A673 (cell line): ENCODE data around the gene PLD4. TPM values are rescaled to one million over a fixed set of nuclear protein-coding genes. Genes with fewer than 3 reads are reported as not detected.

Experiments
- BruUV-seq: library from RNA; stranded (reverse); fragments of 400-500 nt; replicated peaks from 2 replicates; lab custom pipeline; 2021; lab: Mats Ljungman, UMichigan
- CTCF ChIA-PET: fragments of 300-600 bp; sonication (Branson Sonifier 250); formaldehyde crosslinking; loops from one replicate; lab custom pipeline; 2022; ENCODE audit warnings: antibody characterized with exemption; lab: Charles Lee
- POLR2A ChIA-PET: fragments of 300-600 bp; sonication (Branson Sonifier 250); formaldehyde crosslinking; loops from one replicate; lab custom pipeline; 2022; ENCODE audit warnings: antibody characterized with exemption; ENCODE audit not compliant: low non-redundant PET; lab: Charles Lee
- DNase-seq: peaks from one replicate; pipeline ENCODE4 v3.0.0-alpha.2; 2015; ENCODE audit warnings: low spot score
- H3K27ac ChIP-seq: fragments of 200-600 bp; sonication (generic); 2 replicates; pipeline ENCODE4 v1.5.1; 2016; ENCODE audit warnings: mixed run types, low read depth, mild to moderate bottlenecking, mixed read lengths, antibody characterized with exemption, low read length; ENCODE audit not compliant: poor library complexity, severe bottlenecking
- H3K27me3 ChIP-seq: fragments of 200-600 bp; sonication (generic); replicated peaks from 2 replicates; pipeline ENCODE4 v1.6.1; 2017; ENCODE audit warnings: mixed run types, low read depth, mild to moderate bottlenecking, mixed read lengths, antibody characterized with exemption, low read length; ENCODE audit not compliant: insufficient read depth, poor library complexity
- H3K36me3 ChIP-seq: fragments of 200-600 bp; sonication (generic); 2 replicates; pipeline ENCODE4 v1.6.1; 2016; ENCODE audit warnings: mixed run types, mild to moderate bottlenecking, mixed read lengths, antibody characterized with exemption, low read length; ENCODE audit not compliant: insufficient read depth, poor library complexity, severe bottlenecking
- H3K4me1 ChIP-seq: fragments of 200-600 bp; sonication (generic); 2 replicates; pipeline ENCODE4 v1.6.1; 2017; ENCODE audit warnings: mixed run types, mild to moderate bottlenecking, mixed read lengths, antibody characterized with exemption, low read length; ENCODE audit not compliant: insufficient read depth, poor library complexity, severe bottlenecking
- H3K4me3 ChIP-seq: fragments of 200-600 bp; sonication (generic); 2 replicates; pipeline ENCODE4 v1.5.1; 2016; ENCODE audit warnings: low read depth, mixed run types, mild to moderate bottlenecking, mixed read lengths, low read length; ENCODE audit not compliant: poor library complexity, severe bottlenecking
- H3K9me3 ChIP-seq: fragments of 200-600 bp; sonication (generic); 2 replicates; pipeline ENCODE4 v1.6.1; 2016; ENCODE audit warnings: mixed run types, low read depth, mild to moderate bottlenecking, mixed read lengths, antibody characterized with exemption, low read length; ENCODE audit not compliant: poor library complexity, severe bottlenecking
- CTCF ChIP-seq: fragments of 300-800, 200-600 bp; sonication (generic); conservative IDR thresholded peaks from 2 replicates; pipeline ENCODE4 v1.5.1; 2017; ENCODE audit warnings: low read depth, mild to moderate bottlenecking, antibody characterized with exemption, low read length, moderate library complexity, mixed read lengths
- EZH2 ChIP-seq: fragments of 200-600 bp; sonication (generic); IDR thresholded peaks from 2 replicates; pipeline ENCODE4 v1.6.1; 2017; ENCODE audit warnings: borderline replicate concordance, low read depth, mild to moderate bottlenecking, mixed read lengths, antibody characterized with exemption, low read length; ENCODE audit not compliant: poor library complexity, severe bottlenecking
- intact Hi-C: fragments of 100-400 bp; cut with micrococcal nuclease; formaldehyde crosslinking; loops from one replicate; pipeline ENCODE4 v1.10.0; 2022; ENCODE audit not compliant: unreplicated experiment
- total RNA-seq: library from RNA; stranded (reverse); gene quantifications from 2 replicates; pipeline ENCODE4 v1.2.3, GENCODE V29; 2021

Gene PLD4
- total RNA-seq, 1 experiment from 2014 or later: not detected

DNA sequence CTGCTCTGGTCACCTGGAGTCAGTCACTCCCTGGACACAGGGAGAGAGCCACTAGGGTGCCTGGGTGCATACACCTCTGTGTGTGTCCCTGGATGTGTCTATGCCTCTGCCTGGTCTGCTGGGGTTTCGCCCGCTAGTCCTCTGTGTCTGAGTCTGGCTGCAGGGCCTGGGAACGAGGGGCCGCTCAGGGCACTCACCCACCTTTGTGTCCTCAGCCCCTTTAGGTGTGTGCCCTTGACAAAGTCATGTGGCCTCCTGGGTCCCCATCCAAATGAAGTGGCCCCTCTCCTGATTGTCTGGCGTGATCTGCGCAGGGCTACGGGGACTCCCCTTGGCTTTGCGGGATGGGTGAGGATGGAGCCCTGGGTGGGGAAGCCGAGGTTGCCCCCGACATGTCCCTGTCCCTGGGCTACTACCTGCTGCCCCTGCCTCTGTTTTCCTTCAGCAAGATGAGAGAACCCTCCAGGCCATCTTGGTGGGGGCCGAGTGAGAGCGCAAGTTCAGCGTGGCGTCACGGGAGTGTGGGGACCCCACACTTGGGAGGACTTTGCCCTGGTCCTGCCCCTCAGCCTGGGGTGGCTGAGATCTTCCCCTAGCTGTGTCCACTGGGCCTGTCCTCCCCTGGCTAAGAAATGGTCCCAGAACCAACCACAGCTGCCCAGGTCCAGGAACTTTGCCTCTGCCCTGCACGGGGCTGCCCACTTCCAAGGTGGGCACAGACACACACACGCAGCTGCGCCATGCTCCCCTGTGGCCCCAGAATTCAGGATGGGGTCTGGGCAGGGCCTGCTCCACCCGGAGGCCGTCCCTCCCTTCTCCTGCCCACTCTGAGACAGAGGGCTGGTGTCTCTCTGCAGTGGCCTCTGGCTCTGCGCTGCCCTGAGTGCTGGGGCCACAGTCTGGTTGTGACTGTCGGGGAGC, 56.2 kb downstream of the PLD4 start:
- Histone ChIP-seq H3K36me3 (no peaks in the 10 kb centered on the region), H3K9me3 (no peaks in the 10 kb centered on the region), H3K27ac (no peak overlapping the region), H3K4me1 (no peaks in the 10 kb centered on the region), H3K27me3 (no peaks in the 10 kb centered on the region), H3K4me3 (no peak overlapping the region)
- ChIA-PET CTCF (no interaction called here), POLR2A (no interaction called here)
- no peak for TF ChIP-seq EZH2
- TF ChIP-seq CTCF: no peak
- intact Hi-C loops: no loop called here
- no TSS peak for BruUV-seq
- no peak for DNase-seq

GRCh38 chr14:104981699-104982541, 57.2 kb downstream of the PLD4 start:
- intact Hi-C loops: no loop called here
- Histone ChIP-seq H3K27ac (no peak overlapping the region), H3K27me3 (no peaks in the 10 kb centered on the region), H3K4me1 (no peaks in the 10 kb centered on the region), H3K9me3 (no peaks in the 10 kb centered on the region), H3K4me3 (no peak overlapping the region), H3K36me3 (no peaks in the 10 kb centered on the region)
- TF ChIP-seq EZH2 (no peak), CTCF (no peak)
- ChIA-PET CTCF (no interaction called here), POLR2A (no interaction called here)
- no TSS peak for BruUV-seq
- DNase-seq: no peak

DNA sequence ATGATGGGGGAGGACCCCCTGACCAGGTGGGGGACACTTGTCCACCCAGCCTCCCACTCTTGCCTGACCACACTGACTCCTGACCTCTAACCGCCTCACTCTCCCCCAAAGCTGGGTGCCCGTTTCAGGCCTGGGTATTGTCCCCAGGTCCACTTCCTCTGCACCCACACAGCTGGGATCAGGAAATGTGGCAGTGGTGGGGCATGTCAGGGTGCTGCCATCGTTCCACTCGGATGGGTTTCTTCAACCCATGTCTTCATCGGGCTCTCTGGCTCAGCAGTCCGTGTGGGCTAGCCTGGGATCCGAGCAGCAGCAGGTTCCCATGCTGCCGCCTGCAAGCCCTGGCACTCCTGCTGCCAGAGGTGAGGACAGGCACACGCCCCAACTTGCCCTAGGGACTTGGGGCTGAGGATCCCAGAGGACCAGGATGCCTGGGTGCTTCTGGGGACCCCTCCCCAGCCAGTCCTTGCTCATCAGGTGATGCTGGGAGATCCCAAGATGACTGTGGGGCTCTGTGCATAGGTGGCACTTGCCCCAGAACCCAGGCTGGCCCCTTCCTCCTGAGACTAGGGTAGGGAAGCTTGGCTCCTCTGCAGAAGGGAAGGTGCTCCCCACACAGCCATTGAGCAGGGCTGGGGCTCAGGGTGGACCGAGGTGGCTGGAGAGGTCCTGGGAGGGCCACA, 58.0 kb downstream of the PLD4 start:
- ChIA-PET CTCF (no interaction called here), POLR2A (no interaction called here)
- no peaks in the 10 kb centered on the region for H3K4me1 ChIP-seq
- no peak for DNase-seq
- intact Hi-C loops: no loop called here
- H3K27ac ChIP-seq: no peak overlapping the region
- BruUV-seq: no TSS peak
- no peaks in the 10 kb centered on the region for H3K36me3 ChIP-seq
- H3K27me3 ChIP-seq: no peaks in the 10 kb centered on the region
- H3K4me3 ChIP-seq: no peak overlapping the region
- no peak for TF ChIP-seq CTCF
- no peak for TF ChIP-seq EZH2
- H3K9me3 ChIP-seq: no peaks in the 10 kb centered on the region
